HepG2 (cell line): Measurements from ENCODE around the gene COMP. TPM values are rescaled to one million over a fixed set of nuclear protein-coding genes. Genes with fewer than 3 reads are reported as not detected.

Experiments used
- ARHGAP35 ChIP-seq: sonication (generic); formaldehyde crosslinking; IDR thresholded peaks from 2 replicates; pipeline ENCODE4 v1.9.0; 2022; ENCODE audit warnings: mild to moderate bottlenecking, inconsistent platforms, moderate library complexity, missing genetic modification reagents, borderline replicate concordance
- CC2D1A ChIP-seq: sonication (generic); formaldehyde crosslinking; IDR thresholded peaks from 2 replicates; pipeline ENCODE4 v1.8.1; 2023; ENCODE audit warnings: mild to moderate bottlenecking, missing genetic modification reagents
- CHCHD3 ChIP-seq: sonication (generic); formaldehyde crosslinking; IDR thresholded peaks from 2 replicates; pipeline ENCODE4 v1.8.0; 2022; ENCODE audit warnings: mild to moderate bottlenecking, missing genetic modification reagents, moderate library complexity
- E2F5 ChIP-seq: sonication (generic); formaldehyde crosslinking; conservative IDR thresholded peaks from 2 replicates; pipeline ENCODE4 v1.4.0; 2020; ENCODE audit warnings: missing genetic modification reagents
- NAIF1 ChIP-seq: sonication (generic); formaldehyde crosslinking; IDR thresholded peaks from 2 replicates; pipeline ENCODE4 v1.5.0; 2020; ENCODE audit warnings: mild to moderate bottlenecking, missing genetic modification reagents, borderline replicate concordance
- SMAD3 ChIP-seq: sonication (generic); formaldehyde crosslinking; IDR thresholded peaks from 2 replicates; pipeline ENCODE4 v1.4.0; 2020; ENCODE audit warnings: missing genetic modification reagents
- SSRP1 ChIP-seq: IDR thresholded peaks from 2 replicates; pipeline ENCODE4 v1.6.1; 2016; ENCODE audit warnings: control low read depth
- TCF7L2 ChIP-seq: IDR thresholded peaks from 2 replicates; pipeline ENCODE4 v1.6.1; 2011; ENCODE audit warnings: mild to moderate bottlenecking, low read depth, low read length, moderate library complexity
- WIZ ChIP-seq: sonication (generic); formaldehyde crosslinking; IDR thresholded peaks from 2 replicates; pipeline ENCODE4 v1.5.1; 2020; ENCODE audit warnings: mild to moderate bottlenecking, missing genetic modification reagents
- XRCC5 ChIP-seq: fragments of 200-400 bp; formaldehyde crosslinking; optimal IDR thresholded peaks from 2 replicates; pipeline ENCODE3; 2017; ENCODE audit warnings: mild to moderate bottlenecking, low read length
- ZBED4 ChIP-seq: sonication (generic); formaldehyde crosslinking; IDR thresholded peaks from 2 replicates; pipeline ENCODE4 v1.4.0; 2020; ENCODE audit warnings: missing genetic modification reagents, borderline replicate concordance
- ZFAT ChIP-seq: sonication (generic); formaldehyde crosslinking; conservative IDR thresholded peaks from 2 replicates; pipeline ENCODE4 v1.8.1; 2023; ENCODE audit warnings: missing genetic modification reagents, inconsistent platforms
- ZMYM2 ChIP-seq: sonication (generic); formaldehyde crosslinking; IDR thresholded peaks from 2 replicates; pipeline ENCODE4 v1.8.0; 2022; ENCODE audit warnings: mild to moderate bottlenecking, missing genetic modification reagents
- ZNF580 ChIP-seq: IDR thresholded peaks from 2 replicates; pipeline ENCODE4 v1.6.1; 2016; ENCODE audit warnings: low read depth, borderline replicate concordance
- ZNF607 ChIP-seq: sonication (generic); formaldehyde crosslinking; IDR thresholded peaks from 2 replicates; pipeline ENCODE4 v1.5.1; 2020; ENCODE audit warnings: missing genetic modification reagents, mild to moderate bottlenecking, borderline replicate concordance
- ZNF713 ChIP-seq: sonication (generic); formaldehyde crosslinking; IDR thresholded peaks from 2 replicates; pipeline ENCODE4 v1.4.0; 2020; ENCODE audit warnings: mild to moderate bottlenecking, missing genetic modification reagents
- ZNF788 ChIP-seq: sonication (generic); formaldehyde crosslinking; IDR thresholded peaks from 2 replicates; pipeline ENCODE4 v1.5.0; 2020; ENCODE audit warnings: mild to moderate bottlenecking, missing genetic modification reagents, borderline replicate concordance
- ZSCAN31 ChIP-seq: sonication (generic); formaldehyde crosslinking; IDR thresholded peaks from 2 replicates; pipeline ENCODE4 v1.5.0; 2020; ENCODE audit warnings: low read depth, mild to moderate bottlenecking, missing genetic modification reagents
- polyA plus RNA-seq, 8 experiments: library from polyadenylated mRNA; depleted of rRNA in 3 of 8; stranded (reverse) in 7 of 8; unstranded in 1 of 8; fragments of >200 nt; fragmentation: Illumina TruSeq in 4 of 8; extraction: Trizol in 4 of 8; gene quantifications; 2 replicates each; pipeline versions ENCODE4 v1.2.1 to v1.2.3, GENCODE V29; 2011 to 2016; ENCODE audit warnings: low read depth in 4 of 8, missing spikeins in 1 of 8, mixed read lengths in 1 of 8; ENCODE audit not compliant: insufficient read depth in 1 of 8
- total RNA-seq, 5 experiments: library from RNA; depleted of rRNA; stranded (reverse); fragments of >200 nt; fragmentation: Illumina TruSeq; extraction: Trizol; gene quantifications; 2 replicates each; pipeline ENCODE4 v1.2.3, GENCODE V29; 2016; ENCODE audit warnings: low read depth in 1 of 5
- TF ChIP-seq, protein P1 (sequence below): sonication (generic); formaldehyde crosslinking; IDR thresholded peaks from 2 replicates; pipeline ENCODE4 v1.4.0; 2020; ENCODE audit warnings: mild to moderate bottlenecking, missing genetic modification reagents
- TF ChIP-seq, protein P2 (sequence below): sonication (generic); formaldehyde crosslinking; IDR thresholded peaks from 2 replicates; pipeline ENCODE4 v1.8.0; 2022; ENCODE audit warnings: missing genetic modification reagents, mild to moderate bottlenecking, inconsistent platforms, borderline replicate concordance

COMP gene
- total and polyA plus RNA-seq, 2 of the 13 experiments (the other 11 are each of a cell fraction or from before 2014, with no cell fraction given) = 0.04 to 0.13 TPM

- TF ChIP-seq ZBED4 = peak; percentile 38; the same call in 1 of the 2 replicates
- peak; percentile 85 for TF ChIP-seq ZMYM2 (CRISPR knock-in tag)
- TF ChIP-seq E2F5 (CRISPR knock-in tag) = no peak
- TF ChIP-seq XRCC5 = peak; percentile 84
- TF ChIP-seq ZFAT (CRISPR knock-in tag) = no peak
- peak; percentile 91; the same call in 1 of the 2 replicates for TF ChIP-seq ZNF788 (CRISPR knock-in tag)
- TF ChIP-seq ZSCAN31 = peak; percentile 68; the same call in 1 of the 2 replicates
- peak; percentile 77; the same call in 1 of the 2 replicates for TF ChIP-seq SMAD3 (CRISPR knock-in tag)
- no peak for TF ChIP-seq SSRP1 (CRISPR knock-in tag)
- TF ChIP-seq CC2D1A (CRISPR knock-in tag) = no peak
- TF ChIP-seq WIZ (CRISPR knock-in tag) = peak; percentile 71; the same call in 1 of the 2 replicates
- TF ChIP-seq ARHGAP35 (CRISPR knock-in tag) = 0 out of 2 replicates have a peak, but pooled peaks have one; percentile 63
- TF ChIP-seq ZNF713 (CRISPR knock-in tag) = peak; percentile 94; the same call in 1 of the 2 replicates
- TF ChIP-seq ZNF580 = peak; percentile 67; the same call in 1 of the 2 replicates
- no peak for TF ChIP-seq TCF7L2
- TF ChIP-seq, protein P1, sequence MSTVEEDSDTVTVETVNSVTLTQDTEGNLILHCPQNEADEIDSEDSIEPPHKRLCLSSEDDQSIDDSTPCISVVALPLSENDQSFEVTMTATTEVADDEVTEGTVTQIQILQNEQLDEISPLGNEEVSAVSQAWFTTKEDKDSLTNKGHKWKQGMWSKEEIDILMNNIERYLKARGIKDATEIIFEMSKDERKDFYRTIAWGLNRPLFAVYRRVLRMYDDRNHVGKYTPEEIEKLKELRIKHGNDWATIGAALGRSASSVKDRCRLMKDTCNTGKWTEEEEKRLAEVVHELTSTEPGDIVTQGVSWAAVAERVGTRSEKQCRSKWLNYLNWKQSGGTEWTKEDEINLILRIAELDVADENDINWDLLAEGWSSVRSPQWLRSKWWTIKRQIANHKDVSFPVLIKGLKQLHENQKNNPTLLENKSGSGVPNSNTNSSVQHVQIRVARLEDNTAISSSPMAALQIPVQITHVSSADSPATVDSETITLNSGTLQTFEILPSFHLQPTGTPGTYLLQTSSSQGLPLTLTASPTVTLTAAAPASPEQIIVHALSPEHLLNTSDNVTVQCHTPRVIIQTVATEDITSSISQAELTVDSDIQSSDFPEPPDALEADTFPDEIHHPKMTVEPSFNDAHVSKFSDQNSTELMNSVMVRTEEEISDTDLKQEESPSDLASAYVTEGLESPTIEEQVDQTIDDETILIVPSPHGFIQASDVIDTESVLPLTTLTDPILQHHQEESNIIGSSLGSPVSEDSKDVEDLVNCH (CRISPR knock-in tag) = peak; percentile 46; the same call in 1 of the 2 replicates
- 0 out of 2 replicates have a peak, but pooled peaks have one; percentile 63 for TF ChIP-seq ZNF607
- TF ChIP-seq, protein P2, sequence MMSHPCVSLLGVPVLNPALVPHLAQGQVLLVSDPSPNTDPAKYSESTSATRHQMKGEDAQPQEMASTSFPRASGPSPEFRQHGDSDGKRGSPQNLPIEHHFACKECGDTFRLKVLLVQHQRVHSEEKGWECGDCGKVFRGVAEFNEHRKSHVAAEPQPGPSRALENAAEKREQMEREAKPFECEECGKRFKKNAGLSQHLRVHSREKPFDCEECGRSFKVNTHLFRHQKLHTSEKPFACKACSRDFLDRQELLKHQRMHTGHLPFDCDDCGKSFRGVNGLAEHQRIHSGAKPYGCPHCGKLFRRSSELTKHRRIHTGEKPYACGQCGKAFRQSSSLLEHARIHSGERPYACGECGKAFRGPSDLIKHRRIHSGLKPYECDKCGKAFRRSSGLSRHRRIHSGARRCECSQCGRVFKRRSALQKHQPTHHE (CRISPR knock-in tag) = no peak
- TF ChIP-seq NAIF1 = no peak
- TF ChIP-seq CHCHD3 (CRISPR knock-in tag) = no peak
Observed at GRCh38 chr19:18839465-18840287, 48.6 kb upstream of the COMP start (continued).
